GM18951 (cell line): ENCODE results near the gene ANK3.

Source experiments
- POLR2A ChIP-seq: IDR thresholded peaks from 4 replicates; pipeline ENCODE4 v1.6.1; 2011; ENCODE audit warnings: mild to moderate bottlenecking; ENCODE audit not compliant: insufficient read length, insufficient read depth; ENCODE audit errors: extremely low read depth
- in situ Hi-C: fragments of 300-500 bp; cut with MboI; formaldehyde crosslinking; loops from one replicate; pipeline ENCODE4 v1.12.0; 2022; ENCODE audit warnings: low sequenced_read_pairs, mixed read lengths, inconsistent platforms; ENCODE audit not compliant: unreplicated experiment

Gene ANK3

DNA sequence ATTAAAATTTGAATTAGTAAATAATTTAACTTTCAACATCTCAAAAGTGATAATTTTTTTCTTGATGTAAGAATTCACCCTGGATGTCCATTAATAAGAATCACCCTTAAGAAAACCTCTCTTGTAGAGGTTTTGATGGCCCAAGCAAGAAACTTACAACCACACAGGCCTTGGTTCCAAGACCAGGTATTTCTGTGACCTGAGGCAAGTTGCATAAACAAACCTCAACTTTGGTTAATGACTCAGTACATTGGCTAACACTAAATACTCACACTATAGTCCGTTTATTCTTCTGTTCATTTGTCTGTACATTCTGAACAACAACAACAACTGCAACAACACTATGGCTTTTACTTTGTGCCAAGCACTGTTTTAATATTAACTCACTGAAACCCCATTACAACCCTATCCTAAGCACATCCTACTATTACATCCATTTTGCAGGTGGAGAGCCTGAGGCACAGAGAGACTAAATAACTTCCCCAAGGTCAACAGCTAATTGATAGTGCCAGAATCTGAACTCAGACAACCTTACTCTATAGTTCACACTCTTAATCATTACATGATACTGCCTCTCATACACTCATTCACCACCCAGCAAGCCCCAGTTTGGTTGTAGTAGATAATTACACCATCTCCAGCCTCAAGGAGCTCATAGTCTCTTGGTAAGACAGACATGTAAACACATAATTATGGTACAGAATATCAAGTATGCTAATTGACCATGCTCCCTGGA is 6.6 kb downstream of the ANK3 start:
- TF ChIP-seq POLR2A: no peak
- in situ Hi-C loops: no loop called here

DNA sequence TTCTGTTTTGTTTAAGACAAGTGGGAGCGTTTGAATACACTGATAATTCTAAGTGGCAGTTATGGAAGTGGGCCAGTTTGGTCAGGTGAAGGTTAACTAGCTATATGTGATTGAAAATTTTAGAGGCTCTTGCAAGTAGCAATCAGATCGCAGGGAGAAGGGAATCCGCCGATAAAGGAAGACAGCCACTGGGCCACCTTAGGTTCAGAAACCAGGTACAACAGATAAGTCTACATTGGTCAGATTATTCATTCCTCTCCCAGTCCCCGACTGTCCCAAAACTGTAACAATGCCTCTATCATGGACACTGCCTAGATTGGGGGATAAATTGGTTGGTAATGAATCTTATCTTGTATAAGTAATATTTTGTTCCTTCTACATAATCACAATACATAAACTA is 8.9 kb downstream of the ANK3 start:
- no peak for TF ChIP-seq POLR2A

DNA sequence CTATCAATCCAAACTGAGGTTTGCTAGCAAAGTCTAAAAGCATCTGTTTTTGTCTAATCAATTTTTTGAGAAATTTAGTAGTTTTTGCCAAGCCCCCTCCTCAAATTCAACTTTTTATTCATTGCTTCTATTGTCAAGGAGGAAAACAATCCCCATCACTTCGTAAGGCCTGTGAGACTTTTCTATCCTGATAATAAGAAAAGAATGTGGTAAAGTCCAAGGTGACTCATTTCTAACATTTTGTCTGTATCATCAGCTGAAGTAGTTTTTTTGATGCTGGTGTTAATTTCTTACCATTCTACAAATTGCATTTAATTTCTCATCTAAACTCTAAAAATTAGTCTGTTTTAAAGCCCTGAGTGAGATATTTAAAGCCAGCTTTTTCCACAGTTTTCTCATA is 11.7 kb downstream of the ANK3 start:
- no peak for TF ChIP-seq POLR2A
- in situ Hi-C loops: no loop called here

More for the DNA sequence above, 8.9 kb downstream of the ANK3 start:
- in situ Hi-C loops: no loop called here

DNA sequence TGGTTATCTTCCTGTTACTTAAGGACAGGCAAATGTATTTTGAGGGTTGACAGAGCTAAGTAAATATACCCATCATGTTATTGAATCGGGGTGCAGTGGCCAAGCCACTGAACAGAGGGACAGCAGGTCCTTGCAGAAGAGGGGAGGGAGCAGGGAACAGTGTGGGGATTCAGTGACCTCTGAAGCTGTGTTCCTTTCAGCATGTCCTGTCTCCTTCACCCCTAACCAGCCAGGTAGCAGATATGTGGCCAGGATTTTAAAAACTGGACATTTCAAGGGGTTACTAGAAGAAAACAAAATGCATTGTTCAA is 12.7 kb downstream of the ANK3 start:
- in situ Hi-C loops: no loop called here

DNA sequence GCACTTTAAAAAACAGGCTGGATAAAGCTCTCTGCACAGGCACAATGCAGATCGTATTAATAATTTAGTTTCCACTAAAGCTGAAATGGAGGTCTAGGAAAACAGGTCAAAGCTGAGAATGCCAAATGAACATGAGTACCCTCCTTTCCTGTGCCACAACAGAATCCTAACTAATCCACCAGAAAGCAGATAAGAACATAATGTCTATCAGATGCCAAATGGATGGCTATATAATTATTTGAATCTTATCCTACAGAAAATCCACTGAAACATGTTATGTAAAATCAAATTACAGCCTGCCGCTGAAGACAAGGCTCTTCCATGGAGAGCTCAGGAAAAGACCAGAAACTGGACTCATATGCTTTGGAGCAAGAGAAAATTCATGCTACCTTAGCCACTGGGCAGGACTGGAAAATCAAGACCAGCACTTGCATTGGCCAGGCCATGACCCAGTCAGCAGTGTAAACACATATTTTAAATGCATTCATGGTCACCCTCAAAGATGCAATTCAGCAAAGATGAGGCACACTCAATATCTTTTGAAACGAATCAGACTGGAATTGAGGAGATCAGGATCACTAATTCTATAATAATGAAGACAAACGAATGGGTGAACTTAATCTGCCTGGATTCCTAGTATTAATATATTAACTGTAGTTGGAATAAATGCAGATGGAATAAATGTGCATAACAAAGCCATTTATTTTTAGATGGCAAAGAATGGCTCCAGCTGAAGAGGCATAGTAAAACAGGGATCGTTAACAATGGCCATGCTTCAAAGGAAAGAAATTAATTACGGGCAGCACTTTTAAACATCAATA is 13.2 kb downstream of the ANK3 start:
- no peak for TF ChIP-seq POLR2A
- in situ Hi-C loops: no loop called here

More for the DNA sequence above, 12.7 kb downstream of the ANK3 start:
- no peak for TF ChIP-seq POLR2A

DNA sequence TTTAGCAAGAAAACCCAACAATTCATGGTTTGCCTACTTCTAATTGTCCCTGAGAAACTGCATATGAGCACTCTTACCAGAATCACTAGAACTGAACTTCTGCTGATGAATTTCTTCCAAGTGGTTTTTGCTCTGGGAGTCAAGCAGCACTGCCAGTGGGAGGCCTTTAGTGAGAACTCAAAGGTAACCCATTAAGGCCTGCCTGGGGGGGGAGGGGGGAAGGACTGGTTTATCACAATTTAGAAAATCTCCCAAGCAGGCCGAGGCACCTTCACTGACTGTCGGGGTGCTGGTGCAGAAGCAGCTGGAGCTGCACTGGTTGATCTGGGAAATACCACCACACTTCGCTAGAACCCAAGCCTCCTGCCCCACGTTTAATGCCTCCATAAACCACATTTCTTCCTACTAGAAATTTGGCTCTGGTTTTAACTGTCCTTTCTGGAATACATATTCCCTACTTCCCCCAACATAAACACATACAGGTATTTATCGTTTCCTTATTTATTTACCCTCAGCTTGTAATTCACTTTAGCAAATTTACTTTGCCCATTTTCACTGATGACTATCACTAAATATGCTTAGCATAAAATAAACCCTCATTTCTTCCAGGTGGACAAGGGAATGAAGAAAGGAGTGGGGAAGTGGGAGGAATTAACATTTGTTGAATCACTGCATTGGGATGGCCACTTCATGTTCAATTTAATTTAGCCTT is 14.2 kb downstream of the ANK3 start:
- in situ Hi-C loops: no loop called here
- no peak for TF ChIP-seq POLR2A

DNA sequence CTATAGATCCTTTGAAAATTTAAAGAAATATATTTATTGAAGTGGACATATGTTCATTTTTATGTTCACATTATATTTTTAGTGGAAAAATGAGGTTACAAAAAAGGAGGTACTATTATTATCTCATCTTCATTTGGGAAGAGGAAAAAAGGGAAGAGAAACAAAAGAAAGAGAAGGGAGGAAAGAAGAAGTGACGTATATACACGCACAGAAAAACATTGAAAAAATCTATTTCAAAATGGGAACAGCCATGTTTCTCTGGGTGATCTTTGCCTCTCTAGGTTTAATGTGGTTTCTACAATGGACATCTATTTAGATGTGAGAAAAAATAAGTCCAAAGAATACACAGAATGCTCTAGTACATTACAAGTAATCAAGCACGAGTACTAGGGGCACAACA is 14.8 kb downstream of the ANK3 start:
- no peak for TF ChIP-seq POLR2A

DNA sequence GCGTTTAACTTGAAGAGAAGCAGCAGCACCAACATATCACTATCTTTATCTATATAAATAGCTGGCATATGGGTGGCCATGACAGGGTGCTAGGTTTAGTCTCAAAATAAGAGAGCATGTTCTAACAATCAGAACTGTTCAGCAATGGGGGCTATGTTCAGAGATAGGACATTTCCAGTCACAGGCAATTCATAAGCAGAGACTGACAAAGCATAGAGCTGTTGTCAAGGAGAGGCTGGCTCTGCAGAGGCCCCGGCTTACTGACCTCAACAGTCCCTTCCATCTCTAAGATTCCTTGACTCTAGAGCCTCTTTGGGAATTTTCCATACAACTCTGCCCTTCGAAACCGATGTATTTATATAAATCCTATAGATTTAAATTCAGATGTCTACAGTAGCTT is 17.2 kb downstream of the ANK3 start:
- TF ChIP-seq POLR2A: no peak
- in situ Hi-C loops: no loop called here

More for the DNA sequence above, 14.8 kb downstream of the ANK3 start:
- in situ Hi-C loops: no loop called here

DNA sequence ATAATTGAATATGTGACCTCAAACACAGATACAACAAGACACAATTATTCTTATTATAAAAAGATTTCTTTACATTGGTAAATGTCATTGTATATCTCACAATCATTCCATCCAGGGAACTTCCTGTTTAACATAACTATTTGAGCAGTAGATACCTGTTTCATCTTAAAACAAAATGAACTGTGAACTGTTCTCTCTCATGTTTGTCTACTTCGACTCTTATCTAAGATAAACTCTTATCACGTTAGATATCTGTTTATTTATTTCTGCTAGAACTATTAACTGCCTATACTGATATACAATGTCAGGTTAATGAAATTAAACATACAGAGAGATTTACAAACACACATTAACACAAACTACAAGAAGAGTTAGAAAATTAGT is 20.1 kb downstream of the ANK3 start:
- in situ Hi-C loops: no loop called here
- no peak for TF ChIP-seq POLR2A

DNA sequence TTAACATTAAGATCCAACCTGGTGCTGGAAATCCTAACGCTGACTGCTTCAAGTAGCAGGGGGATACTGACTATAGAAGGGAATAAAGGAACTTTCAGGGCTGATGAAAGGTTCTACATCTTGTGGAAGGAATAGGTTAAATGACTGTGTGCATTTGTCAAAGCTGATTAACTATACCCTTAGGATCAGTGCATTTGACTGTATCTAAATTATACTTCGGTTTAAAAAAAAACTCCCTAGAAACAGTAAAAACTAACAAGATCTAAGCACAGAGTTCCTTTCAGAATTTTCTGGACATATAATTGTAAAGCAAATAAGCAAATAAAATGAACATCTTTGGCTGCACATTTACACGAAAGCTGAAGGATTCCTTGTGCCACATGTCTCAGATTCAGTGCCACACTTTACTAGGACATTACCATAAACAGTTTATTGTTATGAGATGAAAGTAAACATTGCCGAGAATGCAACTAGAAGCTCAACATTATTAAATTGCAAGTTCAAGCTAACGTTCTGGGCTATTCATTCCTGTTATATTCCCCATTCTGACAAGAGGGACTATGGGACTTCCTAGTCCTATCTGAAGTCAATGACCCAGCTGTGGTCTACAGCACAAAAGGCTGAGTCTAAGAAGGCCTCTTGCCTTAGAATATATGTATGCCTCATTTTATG is 20.7 kb downstream of the ANK3 start:
- no peak for TF ChIP-seq POLR2A
- in situ Hi-C loops: no loop called here

DNA sequence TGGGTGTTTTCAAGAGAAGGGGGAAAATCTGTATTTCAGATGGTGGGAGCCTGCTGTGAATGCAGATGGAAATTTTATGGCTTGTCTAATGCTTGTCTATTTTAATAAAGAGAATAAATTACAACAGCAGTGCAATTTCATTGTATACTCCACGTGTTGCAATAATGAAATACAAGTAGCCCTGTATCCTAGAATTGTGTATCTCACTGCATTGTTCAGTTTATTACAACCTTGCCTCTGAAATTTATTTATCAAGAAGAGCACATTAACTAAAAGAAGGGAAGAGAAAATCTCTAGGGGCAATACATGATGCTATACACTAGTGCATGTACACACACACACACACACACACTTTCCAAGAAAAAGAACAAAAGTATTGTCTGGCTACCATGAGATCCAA is 21.8 kb downstream of the ANK3 start:
- TF ChIP-seq POLR2A: no peak
- in situ Hi-C loops: no loop called here

DNA sequence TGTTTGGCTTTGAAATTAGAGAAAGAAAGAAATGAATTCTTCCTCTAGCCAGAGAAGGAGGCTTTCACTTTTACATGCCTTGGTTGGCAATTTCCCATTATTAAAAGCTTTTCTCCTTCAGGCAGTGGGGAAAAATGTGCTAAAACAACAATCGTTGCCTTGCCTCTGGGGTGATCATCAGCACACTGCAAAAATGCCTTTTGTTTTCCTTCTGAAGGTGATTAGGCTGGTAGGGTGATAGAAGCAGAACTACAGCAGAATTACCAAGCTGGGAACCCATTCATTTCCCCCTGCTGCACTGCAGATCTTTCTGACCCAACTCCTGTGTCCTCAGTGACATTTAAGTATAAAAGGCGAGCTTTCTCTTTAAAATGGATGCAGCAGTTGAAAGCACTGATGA is 22.2 kb downstream of the ANK3 start:
- in situ Hi-C loops: no loop called here
- TF ChIP-seq POLR2A: no peak

DNA sequence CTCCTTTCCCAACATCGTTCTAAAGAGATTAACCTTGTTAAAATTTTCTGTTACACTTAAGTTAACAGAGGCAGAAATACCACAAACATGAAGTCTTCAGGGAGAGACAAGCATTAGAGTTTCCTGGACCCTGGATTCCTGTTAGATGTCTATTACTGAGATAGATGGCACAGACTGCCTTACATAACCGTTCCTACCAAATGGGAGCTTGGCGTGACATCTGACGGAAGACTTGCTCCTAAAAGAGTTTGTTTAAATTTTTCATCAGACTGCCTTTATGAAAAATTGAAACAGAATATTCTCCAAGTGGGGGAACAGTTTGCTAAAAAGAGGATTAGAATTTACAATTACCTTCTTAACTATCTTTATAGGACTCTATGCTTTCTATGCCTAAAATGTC is 22.7 kb downstream of the ANK3 start:
- TF ChIP-seq POLR2A: no peak
- in situ Hi-C loops: no loop called here
